Measurements from ENCODE around the gene EME1. TPM values are rescaled to one million over a fixed set of nuclear protein-coding genes. Genes with fewer than 3 reads are reported as not detected.

Gene EME1
- total and polyA plus RNA-seq, 10 of the 15 experiments (the other 5 are each of a cell fraction or from before 2014, with no cell fraction given) = 13.8 to 40.5 (median 22.0) TPM

GRCh38 chr17:50365649-50366393 is 7.2 kb upstream of the EME1 start:
- POLR2A ChIA-PET = interaction anchor here (0.7 kb wide), 1 partner anchor 30 kb away, joined by 3 read pairs; no protein-coding TSS in a partner anchor
- no peaks in the 10 kb centered on the region for H3K27me3 ChIP-seq (replicated peaks in 1 of 2; ENCODE audit: control insufficient read depth in 2 of 2, insufficient read depth in 2 of 2, low read length in 1 of 2)
- no peaks in the 10 kb centered on the region; the same call in 1 of the 2 replicates for H3K79me2 ChIP-seq (ENCODE audit: control insufficient read depth, insufficient read depth, low read length)
- SMC1A ChIA-PET (ENCODE audit: uncharacterized antibody, unreplicated experiment) = no interaction called here
- no peak overlapping the region for H3K9ac ChIP-seq (ENCODE audit: control insufficient read depth, insufficient read depth, low read length)
- BruUV-seq (replicated peaks) = no TSS peak
- TF ChIP-seq RAD51 (IDR thresholded peaks at IDR 0.05) = no peak
- TF ChIP-seq POLR2A (IDR thresholded peaks at IDR 0.05; ENCODE audit: low read depth, low read length) = peak; percentile 24; the same call in 1 of the 2 replicates
- in situ Hi-C loops (cut with MboI) = no loop called here
- no peak for DNase-seq (ENCODE audit: low read depth, low spot score)
- 91% methylated on average over 14 of the region's 14 CpGs for WGBS (ENCODE audit: insufficient coverage, insufficient replicate concordance, low lambda C conversion rate, missing lambda C conversion rate)
- H3K36me3 ChIP-seq (ENCODE audit: control insufficient read depth in 2 of 2, insufficient read depth in 2 of 2, low read length in 1 of 2) = peaks cover 24 to 27% of the 10 kb centered on the region in 2 experiments
- no peak for ATAC-seq
- CTCF ChIA-PET = interaction anchor here (1.3 to 2.2 kb wide), 4 partner anchors 23 to 56 kb away, joined by 3 to 9 read pairs (median 6); partner anchors contain the start of gene LRRC59
- no peak overlapping the region for H2AFZ ChIP-seq (ENCODE audit: control insufficient read depth, low read depth, low read length)
- H3K4me1 ChIP-seq (ENCODE audit: control insufficient read depth, insufficient read depth, low read length) = no peaks in the 10 kb centered on the region
- H3K9me3 ChIP-seq (replicated peaks; ENCODE audit: control insufficient read depth, insufficient read depth, low read length) = no peaks in the 10 kb centered on the region
- no peak overlapping the region for H3K27ac ChIP-seq (ENCODE audit: control insufficient read depth, insufficient read depth)
- no peak for FAIRE-seq
- intact Hi-C loops (cut with micrococcal nuclease; ENCODE audit: unreplicated experiment) = no loop called here
- H4K20me1 ChIP-seq (ENCODE audit: control insufficient read depth, insufficient read depth) = no peaks in the 10 kb centered on the region
- H3K4me2 ChIP-seq (ENCODE audit: control insufficient read depth, insufficient read depth) = no peak overlapping the region
- RAD21 ChIA-PET (ENCODE audit: unreplicated experiment) = no interaction called here
- H3K4me3 ChIP-seq = no peak overlapping the region

- intact Hi-C loops (cut with micrococcal nuclease; ENCODE audit: unreplicated experiment) = no loop called here
- no peak overlapping the region for H3K4me2 ChIP-seq (ENCODE audit: control insufficient read depth, insufficient read depth)
- no peak overlapping the region for H3K9ac ChIP-seq (ENCODE audit: control insufficient read depth, insufficient read depth, low read length)
- POLR2A ChIA-PET = interaction anchor here (0.6 kb wide), 1 partner anchor 29 kb away, joined by 5 read pairs; no protein-coding TSS in a partner anchor
- ATAC-seq (no peak), FAIRE-seq (no peak), DNase-seq (ENCODE audit: low read depth, low spot score) (no peak)
- H3K79me2 ChIP-seq (ENCODE audit: control insufficient read depth, insufficient read depth, low read length) = peaks cover 14% of the 10 kb centered on the region
- H3K9me3 ChIP-seq (replicated peaks; ENCODE audit: control insufficient read depth, insufficient read depth, low read length) = no peaks in the 10 kb centered on the region
- no peaks in the 10 kb centered on the region; the same call in 1 of the 2 replicates for H3K4me1 ChIP-seq (ENCODE audit: control insufficient read depth, insufficient read depth, low read length)
- no peaks in the 10 kb centered on the region for H4K20me1 ChIP-seq (ENCODE audit: control insufficient read depth, insufficient read depth)
- no peak overlapping the region for H3K4me3 ChIP-seq
- H2AFZ ChIP-seq (ENCODE audit: control insufficient read depth, low read depth, low read length) = no peak overlapping the region
- RAD21 ChIA-PET (ENCODE audit: unreplicated experiment) = no interaction called here
- WGBS (ENCODE audit: insufficient coverage, insufficient replicate concordance, low lambda C conversion rate, missing lambda C conversion rate) = 90% methylated on average over 1 of the region's 1 CpG
- no TSS peak for BruUV-seq (replicated peaks)
- H3K27me3 ChIP-seq (replicated peaks in 1 of 2; ENCODE audit: control insufficient read depth in 2 of 2, insufficient read depth in 2 of 2, low read length in 1 of 2) = no peaks in the 10 kb centered on the region
- no peak overlapping the region for H3K27ac ChIP-seq (ENCODE audit: control insufficient read depth, insufficient read depth)
- CTCF ChIA-PET = interaction anchor here (0.7 to 5.3 kb wide), 2 partner anchors 30 to 115 kb away, joined by 3 to 31 read pairs; partner anchors contain the start of gene LRRC59
- in situ Hi-C loops (cut with MboI) = no loop called here
- SMC1A ChIA-PET (ENCODE audit: uncharacterized antibody, unreplicated experiment) = no interaction called here
- peaks cover 21 to 27% of the 10 kb centered on the region in 2 experiments for H3K36me3 ChIP-seq (ENCODE audit: control insufficient read depth in 2 of 2, insufficient read depth in 2 of 2, low read length in 1 of 2)
- TF ChIP-seq STAT1 (conservative IDR thresholded peaks at IDR 0.05) = no peak
These were observed 5.6 kb upstream of the EME1 start for GRCh38 chr17:50367401-50367800.

Data from GM12878 (cell line).